PC-3 (cell line): ENCODE results near the gene SLC26A1.

Experiments
- EZH2 ChIP-seq: fragments of 300-600 bp; sonication (generic); IDR thresholded peaks from one replicate; pipeline ENCODE4 v1.6.1; 2017; ENCODE audit warnings: antibody characterized with exemption, mild to moderate bottlenecking, low read length; ENCODE audit not compliant: unreplicated experiment
- EZH2phosphoT487 ChIP-seq: fragments of 300-600 bp; sonication (generic); IDR thresholded peaks from 2 replicates; pipeline ENCODE4 v1.6.1; 2018; ENCODE audit warnings: mild to moderate bottlenecking, antibody characterized with exemption, low read length, borderline replicate concordance

DNA sequence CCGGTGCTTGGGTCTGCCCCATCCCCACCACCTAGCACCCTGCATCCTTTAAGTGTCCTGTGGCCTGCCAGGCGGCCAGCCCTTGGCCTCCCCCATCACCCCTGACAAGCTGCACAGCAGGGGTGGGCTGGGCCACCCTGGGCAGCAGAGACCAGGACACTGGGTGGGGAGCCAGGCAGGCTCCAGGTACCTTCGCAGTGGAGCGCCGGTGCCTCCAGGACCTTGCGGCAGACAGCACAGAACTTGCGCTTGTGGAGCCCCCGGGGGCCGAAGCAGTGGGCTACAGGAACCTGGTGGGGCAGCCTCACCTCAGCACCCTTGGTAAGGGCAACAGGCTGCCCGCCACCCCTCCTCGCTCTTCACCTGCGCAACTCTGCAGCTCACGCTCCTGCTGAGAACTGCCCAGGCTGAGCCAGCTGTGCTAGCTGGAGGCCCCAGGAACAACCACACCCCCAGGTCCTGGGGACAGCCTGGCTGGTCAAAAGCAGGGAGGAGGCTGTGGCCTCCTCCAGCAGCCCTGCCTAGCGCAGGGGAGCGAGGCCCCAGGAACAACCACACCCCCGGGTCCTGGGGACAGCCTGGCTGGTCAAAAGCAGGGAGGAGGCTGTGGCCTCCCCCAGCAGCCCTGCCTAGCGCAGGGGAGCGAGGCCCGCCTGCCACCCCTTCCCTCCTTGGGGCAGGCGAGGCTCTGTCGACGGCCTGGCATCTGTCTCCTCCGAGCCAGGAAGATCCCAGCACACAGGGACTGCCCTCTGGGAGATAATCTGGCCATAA is 24.4 kb downstream of the SLC26A1 start:
- TF ChIP-seq EZH2 (no peak), EZH2phosphoT487 (no peak)
